Measurements from ENCODE around the gene CDADC1.

Gene CDADC1

DNA sequence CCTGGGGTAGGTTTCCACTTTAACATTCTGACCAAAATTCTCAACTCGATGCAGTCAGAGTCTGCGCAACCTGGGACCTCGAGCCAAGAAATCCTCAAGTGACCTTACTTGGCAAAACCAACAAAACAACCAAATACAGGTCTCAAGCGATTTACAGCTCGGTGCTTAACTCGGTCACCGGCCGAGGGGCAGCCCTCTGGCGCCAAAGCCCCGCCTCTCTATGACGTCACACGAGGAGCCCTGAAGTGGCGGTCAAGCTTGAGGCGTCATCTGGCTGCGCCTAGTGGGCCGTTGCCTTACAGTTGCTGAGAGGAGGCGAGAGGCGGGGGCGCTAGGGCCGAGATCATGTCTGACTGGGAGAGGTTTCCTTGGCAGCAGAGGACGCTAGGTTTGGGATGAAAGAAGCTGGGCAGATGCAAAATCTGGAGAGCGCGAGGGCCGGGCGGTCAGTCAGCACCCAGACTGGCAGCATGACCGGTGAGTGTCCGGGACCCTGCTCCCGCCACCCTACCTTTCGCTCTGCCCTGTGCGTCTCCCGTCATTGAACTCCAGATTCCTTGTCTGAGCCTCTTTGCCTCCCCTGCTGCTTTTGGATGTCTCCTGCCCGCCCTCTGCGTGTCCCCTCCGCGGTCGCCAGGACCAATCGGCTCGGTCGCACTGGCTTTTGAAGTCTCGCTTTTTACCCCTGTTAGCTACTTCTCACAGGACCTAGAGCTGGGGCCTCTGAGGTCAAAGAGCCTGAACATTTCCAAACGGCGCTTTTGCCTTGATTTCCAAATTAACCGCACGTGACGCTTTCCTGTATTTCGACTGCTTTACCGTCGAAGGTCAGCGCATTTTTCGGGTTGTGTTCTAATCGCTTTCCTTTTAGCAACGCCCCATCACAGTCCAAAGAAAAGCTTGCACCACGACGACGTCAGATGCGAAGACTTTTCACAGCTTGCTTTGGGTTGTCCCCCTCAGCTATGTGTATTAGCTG lies at the start of gene CDADC1:
Gene CDADC1 (plus strand): TSS at position 283 of the 979 bp plus-strand sequence. CDS start 113 bp downstream, at position 396.
- peak within 1 kb of the TSS; percentile 93 for H2AFZ ChIP-seq
- no peaks in the 10 kb centered on the region for H3K79me2 ChIP-seq
- peak within 1 kb of the TSS; percentile 99 for H3K4me2 ChIP-seq (ENCODE audit: low read length)
- H3K4me3 ChIP-seq (ENCODE audit: low read depth, low read length), result peak within 1 kb of the TSS; percentile 94
- no peaks in the 10 kb centered on the region for H3K9me3 ChIP-seq (ENCODE audit: control insufficient read depth, low read length)
- H3K27me3 ChIP-seq (ENCODE audit: control insufficient read depth, insufficient read depth, low read length), result no peaks in the 10 kb centered on the region
- H3K27ac ChIP-seq, result peak within 1 kb of the TSS; percentile 82
- H3K4me1 ChIP-seq, result no peaks in the 10 kb centered on the region
- TF ChIP-seq, protein P1, sequence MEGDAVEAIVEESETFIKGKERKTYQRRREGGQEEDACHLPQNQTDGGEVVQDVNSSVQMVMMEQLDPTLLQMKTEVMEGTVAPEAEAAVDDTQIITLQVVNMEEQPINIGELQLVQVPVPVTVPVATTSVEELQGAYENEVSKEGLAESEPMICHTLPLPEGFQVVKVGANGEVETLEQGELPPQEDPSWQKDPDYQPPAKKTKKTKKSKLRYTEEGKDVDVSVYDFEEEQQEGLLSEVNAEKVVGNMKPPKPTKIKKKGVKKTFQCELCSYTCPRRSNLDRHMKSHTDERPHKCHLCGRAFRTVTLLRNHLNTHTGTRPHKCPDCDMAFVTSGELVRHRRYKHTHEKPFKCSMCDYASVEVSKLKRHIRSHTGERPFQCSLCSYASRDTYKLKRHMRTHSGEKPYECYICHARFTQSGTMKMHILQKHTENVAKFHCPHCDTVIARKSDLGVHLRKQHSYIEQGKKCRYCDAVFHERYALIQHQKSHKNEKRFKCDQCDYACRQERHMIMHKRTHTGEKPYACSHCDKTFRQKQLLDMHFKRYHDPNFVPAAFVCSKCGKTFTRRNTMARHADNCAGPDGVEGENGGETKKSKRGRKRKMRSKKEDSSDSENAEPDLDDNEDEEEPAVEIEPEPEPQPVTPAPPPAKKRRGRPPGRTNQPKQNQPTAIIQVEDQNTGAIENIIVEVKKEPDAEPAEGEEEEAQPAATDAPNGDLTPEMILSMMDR (IDR thresholded peaks at IDR 0.05), result no peak
- H3K9ac ChIP-seq, result peak within 1 kb of the TSS; percentile 19
- H3K36me3 ChIP-seq (ENCODE audit: control insufficient read depth, insufficient read depth, low read length), result no peaks in the 10 kb centered on the region

DNA sequence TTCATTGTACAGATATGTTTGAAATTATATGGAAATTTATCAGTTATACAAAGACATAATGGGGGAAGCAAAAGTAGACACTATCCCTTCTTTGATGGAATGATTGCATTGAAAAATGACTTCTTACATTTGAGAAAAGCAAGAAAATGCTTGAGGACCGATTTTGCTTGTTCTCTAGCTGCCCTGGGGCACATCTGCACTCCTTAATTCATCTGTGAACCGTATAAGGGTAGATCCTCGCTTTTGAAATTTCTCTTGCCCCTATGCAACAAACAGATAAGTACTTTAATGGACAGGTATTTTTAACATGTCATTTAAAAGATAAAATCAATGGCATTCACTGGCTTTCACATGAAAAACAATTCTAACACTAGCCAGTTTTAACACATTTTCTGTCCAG lies 41.1 kb upstream of the CDADC1 start:
- Histone ChIP-seq H2AFZ (no peak overlapping the region), H3K4me3 (ENCODE audit: low read depth, low read length) (no peak overlapping the region), H3K4me1 (no peaks in the 10 kb centered on the region), H3K27ac (no peak overlapping the region), H3K36me3 (ENCODE audit: control insufficient read depth, insufficient read depth, low read length) (no peaks in the 10 kb centered on the region), H3K9me3 (ENCODE audit: control insufficient read depth, low read length) (no peaks in the 10 kb centered on the region), H3K79me2 (no peaks in the 10 kb centered on the region), H3K9ac (no peak overlapping the region), H3K27me3 (ENCODE audit: control insufficient read depth, insufficient read depth, low read length) (no peaks in the 10 kb centered on the region), H3K4me2 (ENCODE audit: low read length) (peak overlapping the region; percentile 12)
- TF ChIP-seq, protein P1 (IDR thresholded peaks at IDR 0.05), result no peak

DNA sequence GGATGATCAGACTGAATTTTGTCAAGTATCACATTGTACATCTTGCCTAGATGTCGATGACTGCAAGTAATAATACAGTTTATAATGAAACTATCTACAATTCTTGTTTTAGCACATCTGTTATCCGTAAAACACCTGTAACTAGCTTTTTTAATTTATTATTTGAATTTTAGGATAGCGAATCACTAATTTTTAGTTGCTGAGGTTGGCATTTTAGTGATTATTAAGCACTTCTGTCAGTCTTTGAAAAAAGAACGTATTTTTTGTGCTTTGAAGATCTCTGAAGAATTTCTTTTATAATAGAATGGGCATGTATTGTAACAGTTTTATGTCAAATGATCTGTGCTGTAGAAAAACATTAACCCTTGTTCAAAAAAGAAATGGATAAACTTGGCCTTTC lies 39.1 kb upstream of the CDADC1 start:
- Histone ChIP-seq H3K79me2 (no peaks in the 10 kb centered on the region), H3K4me1 (no peaks in the 10 kb centered on the region), H3K27me3 (ENCODE audit: control insufficient read depth, insufficient read depth, low read length) (no peaks in the 10 kb centered on the region), H3K4me2 (ENCODE audit: low read length) (no peak overlapping the region), H3K9me3 (ENCODE audit: control insufficient read depth, low read length) (no peaks in the 10 kb centered on the region), H3K36me3 (ENCODE audit: control insufficient read depth, insufficient read depth, low read length) (no peaks in the 10 kb centered on the region), H3K27ac (no peak overlapping the region), H2AFZ (no peak overlapping the region), H3K4me3 (ENCODE audit: low read depth, low read length) (no peak overlapping the region), H3K9ac (no peak overlapping the region)
- TF ChIP-seq, protein P1 (IDR thresholded peaks at IDR 0.05), result no peak

DNA sequence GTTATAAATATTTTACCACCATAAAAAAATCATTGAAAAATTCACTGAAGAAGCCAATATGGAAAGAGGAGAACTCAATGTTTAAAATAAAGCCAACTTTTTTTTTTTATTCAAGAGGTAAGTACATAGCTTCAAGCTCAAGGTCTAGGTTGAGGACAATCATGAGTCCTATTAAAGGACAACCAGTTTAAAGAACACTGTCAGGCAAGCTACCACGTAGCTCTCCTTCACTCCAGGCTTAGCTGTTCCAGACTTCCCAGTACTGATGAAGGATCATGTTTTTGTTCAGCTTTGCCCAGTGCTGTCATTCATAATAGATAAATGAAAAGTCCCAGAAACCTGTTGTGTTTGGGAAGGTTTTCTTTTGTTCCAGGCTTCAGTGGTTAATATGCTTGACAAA lies 37.6 kb upstream of the CDADC1 start:
- Histone ChIP-seq H3K79me2 (no peaks in the 10 kb centered on the region), H3K9me3 (ENCODE audit: control insufficient read depth, low read length) (no peaks in the 10 kb centered on the region), H3K4me2 (ENCODE audit: low read length) (no peak overlapping the region), H3K36me3 (ENCODE audit: control insufficient read depth, insufficient read depth, low read length) (no peaks in the 10 kb centered on the region), H3K4me1 (no peaks in the 10 kb centered on the region), H2AFZ (no peak overlapping the region), H3K4me3 (ENCODE audit: low read depth, low read length) (no peak overlapping the region), H3K27me3 (ENCODE audit: control insufficient read depth, insufficient read depth, low read length) (no peaks in the 10 kb centered on the region), H3K27ac (no peak overlapping the region), H3K9ac (no peak overlapping the region)
- TF ChIP-seq, protein P1 (IDR thresholded peaks at IDR 0.05), result no peak

Measured in parathyroid adenoma (tissue), 2 donors.